Fibroblast of skin of left biceps (primary cell): ENCODE measurements around the gene GORASP2.
A peak's percentile ranks its signal among the peaks of the same experiment; 100 is the strongest.

Source experiments
- DNase-seq, 2 experiments: peaks; one replicate each; pipeline ENCODE4 v3.0.0-alpha.2; 2013; ENCODE audit warnings: low read depth in 2 of 2

GORASP2 gene

DNA sequence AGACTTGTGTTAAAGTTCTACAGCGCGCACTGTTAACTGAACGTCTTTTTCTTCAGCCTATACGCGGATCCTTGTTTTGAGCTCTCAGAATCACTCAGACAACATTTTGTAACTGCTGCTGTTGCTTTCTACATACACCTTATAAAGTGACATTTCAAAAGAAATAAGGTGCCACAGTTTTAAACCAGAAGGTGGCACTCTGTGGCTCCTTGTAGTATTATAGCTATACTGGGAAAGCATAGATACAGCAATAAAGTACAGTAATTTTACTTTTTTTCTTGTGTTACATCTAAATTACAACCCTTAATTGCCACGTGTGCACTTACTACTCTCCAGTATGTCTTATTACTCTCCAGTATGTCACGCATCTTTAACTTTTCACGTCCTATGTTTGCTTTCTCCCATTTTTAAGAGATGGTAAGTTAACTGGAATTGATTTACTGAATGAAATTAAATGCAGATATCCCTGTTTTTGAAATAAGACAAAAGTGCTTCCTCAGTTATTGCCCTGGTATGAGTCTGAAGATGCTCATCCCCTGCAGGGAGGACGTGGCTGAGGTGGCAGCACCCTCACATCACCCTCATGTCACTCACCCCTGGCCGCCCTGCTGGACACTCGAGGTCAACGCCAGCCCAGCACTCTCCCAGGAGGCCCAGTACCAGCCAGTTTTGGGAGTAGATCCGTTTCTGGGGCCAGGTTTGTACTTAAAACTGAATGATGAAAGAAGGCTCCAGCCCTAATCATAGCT is 37.8 kb downstream of the GORASP2 start:
- no peak for DNase-seq

DNA sequence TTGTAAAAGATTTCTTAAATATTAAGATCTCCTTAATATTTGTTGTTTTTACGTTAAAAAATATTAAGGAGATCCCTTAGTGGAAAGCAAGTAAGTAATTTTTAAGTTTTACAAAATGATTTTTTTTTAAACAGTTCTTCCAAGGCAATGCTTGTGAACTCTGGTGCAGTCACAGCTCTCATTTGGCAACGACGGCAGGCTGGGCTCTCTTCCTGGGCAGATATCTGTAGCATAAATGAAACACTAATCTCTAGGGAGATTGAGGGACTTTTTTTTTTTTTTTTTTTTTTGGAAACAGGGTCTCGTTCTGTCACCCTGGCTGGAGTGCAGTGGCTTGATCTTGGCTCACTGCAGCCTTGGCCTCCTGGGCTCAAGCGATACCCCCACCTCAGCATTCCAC is 38.5 kb downstream of the GORASP2 start:
- DNase-seq = no peak

DNA sequence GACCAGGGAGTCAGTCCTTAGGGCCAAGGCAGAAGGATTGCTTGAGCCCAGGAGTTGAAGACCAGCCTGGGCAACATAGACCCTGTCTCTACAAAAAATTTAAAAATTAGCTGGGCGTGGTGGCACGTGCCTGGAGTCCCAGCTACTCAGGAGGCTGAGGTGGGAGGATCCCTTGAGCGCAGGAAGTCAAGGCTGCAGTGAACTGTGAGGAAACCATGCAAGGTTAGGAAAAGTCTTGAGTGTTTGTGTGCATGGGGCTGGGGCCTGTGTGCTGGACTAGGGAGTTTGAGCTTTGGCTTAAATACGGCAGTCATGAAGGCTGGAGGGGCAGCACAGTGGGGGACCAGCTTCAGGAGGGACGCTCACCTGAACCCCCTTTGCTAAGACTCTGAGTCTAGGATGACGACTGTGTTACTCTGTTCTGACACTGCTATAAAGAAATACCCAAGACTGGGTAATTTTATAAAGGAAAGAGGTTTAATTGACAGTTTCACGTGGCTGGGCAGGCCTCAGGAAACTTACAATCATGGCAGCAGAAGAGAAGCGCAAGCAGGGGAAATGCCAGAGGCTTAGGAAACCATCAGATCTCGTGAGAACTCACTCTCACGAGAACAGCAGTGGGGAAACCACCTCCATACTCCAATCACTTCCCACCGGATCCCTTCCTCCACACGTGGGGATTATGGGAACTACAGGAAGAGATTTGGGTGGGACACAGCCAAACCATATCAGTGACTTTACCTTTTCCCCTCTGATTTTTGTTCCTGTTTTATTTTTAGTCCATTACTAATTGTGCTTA is 39.4 kb downstream of the GORASP2 start:
- DNase-seq = no peak

DNA sequence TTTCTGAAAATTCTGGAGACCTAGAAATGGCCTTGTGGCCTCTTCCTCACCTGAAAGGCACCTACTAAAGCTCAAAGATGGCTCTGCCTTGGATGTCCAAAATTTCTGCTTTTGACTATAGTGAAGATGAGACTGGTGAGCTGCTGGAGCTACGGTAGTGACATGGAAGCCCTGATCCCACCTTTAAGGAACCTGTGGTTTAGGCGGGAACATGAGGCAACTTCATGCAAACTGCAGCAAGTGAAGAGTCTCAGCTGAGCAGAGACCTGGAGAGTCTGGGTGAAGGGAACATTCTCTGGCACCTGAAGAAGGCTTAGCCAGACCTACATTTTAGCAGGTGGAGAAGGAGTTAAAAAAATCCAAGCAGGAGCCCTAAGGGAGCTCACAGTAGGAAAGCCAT is 40.0 kb downstream of the GORASP2 start:
- DNase-seq = no peak

DNA sequence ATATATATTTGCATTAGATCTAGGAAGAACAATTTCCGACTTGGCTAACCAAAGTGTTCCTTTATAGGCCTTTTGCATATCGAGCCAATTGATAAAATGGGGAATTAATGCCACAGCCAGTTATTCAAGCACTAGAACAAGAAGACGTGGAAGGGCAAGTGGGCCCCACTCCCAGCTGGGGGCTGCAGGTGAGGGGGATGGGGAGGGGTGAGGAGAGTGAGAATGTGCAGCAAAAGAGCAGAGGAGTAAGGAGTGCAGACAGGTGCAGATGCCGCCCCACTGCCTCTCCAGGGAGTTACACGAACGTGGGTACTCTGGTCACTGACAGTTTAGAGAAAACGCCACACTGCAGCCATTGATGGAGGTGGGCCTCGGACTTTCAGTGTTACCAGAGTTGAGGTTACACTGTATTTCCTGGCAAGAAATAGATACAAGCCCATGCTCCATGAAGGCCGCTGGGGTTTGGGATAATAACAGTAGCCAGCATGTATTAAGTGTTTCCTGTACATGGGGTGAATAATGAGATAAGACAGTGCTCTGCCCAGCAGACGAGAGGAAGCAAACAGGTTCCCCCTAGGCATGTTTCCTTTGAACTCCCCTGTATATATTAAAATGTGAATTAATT is 40.9 kb downstream of the GORASP2 start:
- no peak for DNase-seq

DNA sequence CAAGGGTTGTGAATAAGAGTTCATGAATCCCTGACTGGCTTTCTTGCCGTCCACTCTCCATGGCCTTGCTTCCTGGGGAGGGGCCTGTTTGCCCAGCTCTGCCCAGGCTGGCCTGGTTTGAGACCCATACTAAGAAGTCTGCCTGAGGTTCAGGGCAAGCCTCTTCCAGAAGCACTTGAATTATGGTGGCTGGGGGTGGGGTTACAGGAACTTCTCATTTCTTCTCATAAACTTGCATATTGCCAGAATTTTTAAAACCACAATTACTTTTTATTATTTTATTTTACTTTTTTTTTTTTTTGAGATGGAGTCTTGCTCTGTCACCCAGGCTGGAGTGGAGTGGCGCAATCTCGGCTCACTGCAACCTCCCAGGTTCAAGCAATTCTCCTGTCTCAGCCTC is 42.0 kb downstream of the GORASP2 start:
- DNase-seq = no peak

DNA sequence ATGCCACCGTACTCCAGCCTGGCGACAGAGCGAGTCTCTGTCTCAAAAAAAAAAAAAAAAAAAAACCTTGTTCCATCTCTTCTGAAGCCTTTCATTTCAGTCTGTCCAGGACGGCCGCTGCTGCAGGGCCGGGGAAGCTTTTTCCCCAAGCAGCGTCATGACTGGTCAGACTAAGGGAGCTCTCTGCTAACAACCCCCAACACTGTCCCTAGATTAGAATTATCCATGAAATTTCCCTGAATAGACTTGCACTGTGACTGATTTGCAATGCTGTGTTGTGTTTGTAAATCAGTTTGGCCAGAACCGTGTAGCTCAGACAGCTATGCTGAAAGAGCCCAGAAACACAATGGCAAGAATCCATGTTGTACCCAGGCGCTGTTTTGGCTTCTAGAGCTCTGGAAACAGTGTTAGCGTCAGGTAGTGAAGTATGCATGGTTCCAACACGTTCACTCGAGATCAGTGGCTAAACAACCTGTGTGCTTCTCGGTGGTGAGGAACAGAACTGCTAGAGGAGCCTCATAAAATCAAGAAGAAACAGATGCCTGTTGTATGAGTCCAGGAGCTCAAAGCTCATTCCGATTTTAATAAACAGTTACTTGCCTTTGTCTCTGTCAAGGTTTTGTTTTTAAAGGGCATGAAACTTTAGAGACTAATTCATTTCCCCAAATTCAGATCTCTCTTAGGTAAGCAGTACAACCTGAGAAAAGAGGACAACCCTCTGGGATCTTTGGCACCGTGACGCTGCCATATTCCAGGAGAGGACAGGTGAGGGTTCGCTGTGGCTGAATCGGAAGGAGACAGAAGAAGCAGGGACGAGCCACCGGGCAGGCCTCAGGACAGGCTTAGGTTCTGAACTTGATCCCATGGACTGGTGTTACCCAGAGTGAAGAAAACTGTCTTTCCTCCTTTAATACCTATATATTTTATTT is 43.5 kb downstream of the GORASP2 start:
- no peak for DNase-seq

DNA sequence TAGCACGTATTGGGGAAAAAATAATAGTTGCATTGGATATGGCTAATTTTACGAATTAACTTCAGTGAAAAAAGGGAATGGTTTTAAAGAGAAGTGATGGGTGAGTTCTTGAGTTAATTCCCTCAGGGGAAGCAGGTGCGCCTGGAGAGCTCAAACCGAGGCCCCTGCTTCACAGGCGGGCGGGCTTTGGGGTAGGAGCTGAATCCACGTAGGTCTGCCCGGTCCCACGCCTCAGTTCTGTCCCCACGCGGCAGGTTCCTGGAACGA is 44.1 kb downstream of the GORASP2 start:
- no peak for DNase-seq

DNA sequence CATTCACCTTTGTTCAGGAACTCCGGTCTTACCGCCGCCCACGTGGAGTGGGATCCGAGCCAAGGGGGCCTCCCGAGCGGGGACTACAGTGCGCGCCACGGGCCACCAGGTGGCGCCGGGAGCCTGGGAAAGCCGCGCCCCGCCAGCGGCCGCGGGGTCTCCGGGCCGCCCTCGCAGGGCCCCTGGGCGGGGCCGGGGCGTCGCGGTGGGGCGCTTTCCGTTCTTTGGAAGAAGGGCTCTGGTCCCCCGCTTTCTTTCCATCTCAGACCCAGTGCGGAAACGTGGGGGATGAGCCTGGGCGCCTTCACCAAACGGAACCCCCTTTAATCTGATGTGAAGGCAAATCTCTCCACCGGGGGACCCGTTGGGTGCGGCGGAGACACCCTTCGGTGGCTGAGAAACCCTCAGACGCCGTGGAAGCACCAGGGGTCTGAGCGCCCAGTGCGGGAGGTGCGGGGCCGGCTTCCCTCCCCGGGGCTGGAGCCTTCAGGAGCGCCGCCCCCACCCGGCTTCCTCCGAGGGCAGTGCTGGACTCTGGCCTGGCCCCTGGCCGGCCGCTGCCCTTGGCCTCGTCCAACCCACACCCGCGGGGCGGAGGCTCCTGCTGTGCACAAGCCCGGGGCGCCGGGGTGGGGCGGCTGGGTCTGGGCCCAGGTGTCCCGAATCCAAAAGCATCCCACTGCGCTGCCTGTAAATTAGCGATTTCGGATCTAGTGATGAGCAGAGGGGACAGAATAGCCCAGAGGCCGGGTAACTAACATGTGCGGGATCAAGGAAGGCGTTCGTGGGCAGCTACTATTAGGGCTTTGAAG is 44.6 kb downstream of the GORASP2 start:
- DNase-seq = peak; percentile 44 to 47

DNA sequence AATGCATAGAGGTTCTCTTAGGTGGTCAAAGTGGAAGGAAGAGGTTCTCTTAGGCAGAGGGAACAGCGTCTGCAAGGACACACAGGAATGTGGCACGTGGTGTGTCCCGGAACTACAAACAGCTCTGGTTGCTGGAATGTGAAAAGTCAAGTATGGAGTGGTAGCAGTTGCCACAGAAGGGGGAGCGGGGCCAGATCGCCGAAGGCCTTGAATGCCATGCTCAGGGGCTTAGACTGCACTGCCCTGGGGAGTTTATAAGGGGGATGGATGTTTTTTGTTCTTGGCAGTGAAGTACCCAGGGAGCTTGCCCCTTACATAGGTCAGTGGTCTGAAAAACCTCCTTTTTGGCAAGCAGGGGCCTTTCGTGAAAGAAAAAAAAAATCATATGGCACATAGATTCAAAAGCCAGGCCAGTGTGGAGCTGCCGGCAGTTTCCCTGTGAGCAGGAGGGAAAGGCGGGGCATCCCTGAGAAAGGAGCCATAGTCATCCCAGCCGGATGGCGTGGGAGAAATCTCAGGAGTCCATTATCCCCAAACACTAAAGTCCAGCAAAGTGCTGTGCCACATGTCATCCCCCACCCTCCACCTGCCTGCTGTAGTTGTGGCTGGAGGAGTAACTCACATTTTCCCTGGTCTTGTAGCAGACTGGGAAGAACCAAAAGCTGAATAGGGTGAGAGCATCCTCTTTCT is 45.4 kb downstream of the GORASP2 start:
- no peak for DNase-seq

DNA sequence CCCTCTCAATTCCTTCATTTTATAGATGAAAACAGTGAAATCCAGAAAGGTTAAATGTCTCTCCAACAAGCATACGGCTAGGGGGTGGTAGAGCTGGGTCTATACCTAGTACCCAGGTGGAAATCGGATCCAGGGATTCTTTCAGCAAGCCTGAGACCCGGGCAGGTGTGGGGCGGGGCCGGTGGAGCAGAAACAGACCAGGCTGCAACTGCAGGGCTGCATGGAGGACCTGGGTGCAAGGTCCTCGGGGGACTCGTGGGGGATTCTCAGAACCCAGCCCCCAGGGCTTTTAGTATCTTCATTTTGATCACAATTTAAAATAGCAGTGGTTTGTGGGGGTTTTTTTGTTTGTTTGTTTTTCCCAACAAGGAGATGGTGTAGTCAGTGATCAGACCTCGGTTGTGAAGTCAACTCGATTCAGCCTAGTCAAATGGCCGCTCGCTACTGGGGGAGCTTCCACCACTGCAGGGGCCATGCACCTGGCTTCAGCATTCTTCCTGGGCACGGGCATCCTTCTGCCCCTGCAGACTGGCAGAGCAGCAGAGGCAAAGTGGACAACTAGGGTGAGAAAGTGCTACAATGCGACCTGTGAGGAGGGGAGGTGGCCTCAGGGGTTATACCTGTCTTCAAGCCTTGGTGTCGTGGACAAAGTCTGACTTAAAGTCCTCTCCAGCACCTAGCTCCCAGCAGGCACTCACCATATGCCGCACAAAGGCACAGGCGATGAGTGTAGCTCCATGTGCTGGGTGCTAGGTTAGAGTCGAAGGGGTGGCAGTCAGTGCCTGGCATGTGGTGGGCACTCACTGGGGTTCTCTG is 46.3 kb downstream of the GORASP2 start:
- DNase-seq = no peak

DNA sequence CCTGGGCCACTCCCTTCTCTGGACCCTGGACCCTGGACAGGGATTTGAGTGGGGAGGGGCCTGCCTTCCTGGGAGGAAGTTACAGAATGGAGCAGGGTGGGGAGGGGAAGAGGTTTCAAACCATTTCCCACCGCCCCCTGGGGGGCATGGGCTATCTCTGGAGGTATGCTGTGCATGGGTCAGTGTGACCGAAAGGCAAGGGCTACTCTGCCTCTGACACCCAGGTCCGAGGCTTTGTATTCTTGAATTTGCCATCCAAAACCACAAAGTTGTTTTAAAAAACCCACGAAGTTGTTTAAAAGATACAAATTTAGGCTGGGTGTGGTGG is 46.9 kb downstream of the GORASP2 start:
- no peak for DNase-seq

DNA sequence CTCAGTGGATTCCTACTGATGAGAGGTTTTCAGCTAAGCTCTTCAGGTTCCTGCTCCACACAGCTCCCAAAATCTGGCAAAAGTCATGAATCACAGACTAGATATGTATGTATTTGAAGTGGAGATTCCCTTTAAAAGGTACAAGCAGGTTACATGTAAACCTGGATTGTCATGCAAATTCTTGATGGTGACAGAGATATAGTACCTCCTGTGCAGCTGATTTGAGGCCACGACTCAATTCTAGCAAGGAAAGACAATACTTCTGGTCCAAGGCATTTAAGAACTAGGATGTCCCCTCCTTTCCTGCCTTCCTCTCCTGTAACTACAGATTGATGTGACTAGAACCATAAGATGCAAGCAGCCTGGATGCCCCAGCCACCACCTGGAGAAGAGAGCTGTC is 55.0 kb downstream of the GORASP2 start:
- DNase-seq = no peak

DNA sequence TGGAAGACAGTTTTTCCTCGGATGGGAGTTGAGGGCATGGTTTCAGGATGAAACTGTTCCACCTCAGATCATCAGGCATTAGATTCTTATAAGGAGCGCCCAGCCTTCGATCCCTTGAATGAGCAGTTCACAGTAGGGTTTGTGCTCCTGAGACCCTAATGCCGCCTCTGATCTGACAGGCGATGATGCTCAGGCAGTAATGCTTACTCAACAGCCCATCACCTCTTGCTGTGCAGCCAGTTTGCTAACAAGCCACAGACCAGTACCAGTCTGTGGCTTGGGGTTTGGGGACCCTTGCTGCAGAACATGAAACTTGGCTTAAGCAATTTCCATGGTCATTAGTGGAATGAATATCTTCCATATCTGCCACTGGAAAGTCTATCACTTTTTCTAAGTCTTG is 56.4 kb downstream of the GORASP2 start:
- no peak for DNase-seq

DNA sequence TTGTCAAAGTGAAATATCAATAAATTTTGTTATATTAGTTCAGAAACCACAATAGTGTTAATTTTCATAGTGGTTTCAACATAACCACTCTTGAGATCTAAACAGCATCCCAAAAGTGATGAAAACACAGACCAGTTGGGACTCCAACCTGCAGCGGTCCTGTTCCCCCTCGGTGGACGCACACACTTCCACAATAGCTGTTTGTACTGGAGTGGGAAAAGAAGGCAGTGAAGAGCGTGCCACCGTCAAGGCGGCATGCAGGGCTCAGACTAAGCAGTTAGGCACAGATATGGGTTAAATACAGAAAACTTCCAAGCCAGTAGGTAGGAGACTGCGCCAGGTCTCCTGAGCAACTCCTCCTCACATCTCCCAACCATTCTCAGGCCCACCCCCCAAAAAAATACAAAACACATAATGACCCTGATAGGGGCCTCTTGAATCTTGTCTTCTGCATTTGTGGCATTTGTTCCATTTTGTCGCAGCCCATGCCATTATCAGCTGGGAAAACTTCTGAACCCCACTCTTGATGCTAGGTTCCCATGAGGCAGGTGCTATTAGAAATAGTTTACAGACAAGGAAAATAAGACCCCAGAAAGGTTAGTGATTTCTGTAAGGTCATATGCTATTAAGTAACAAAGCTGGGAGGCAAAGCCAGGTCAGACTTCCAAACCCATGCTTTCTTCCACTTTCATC is 57.7 kb downstream of the GORASP2 start:
- no peak for DNase-seq

DNA sequence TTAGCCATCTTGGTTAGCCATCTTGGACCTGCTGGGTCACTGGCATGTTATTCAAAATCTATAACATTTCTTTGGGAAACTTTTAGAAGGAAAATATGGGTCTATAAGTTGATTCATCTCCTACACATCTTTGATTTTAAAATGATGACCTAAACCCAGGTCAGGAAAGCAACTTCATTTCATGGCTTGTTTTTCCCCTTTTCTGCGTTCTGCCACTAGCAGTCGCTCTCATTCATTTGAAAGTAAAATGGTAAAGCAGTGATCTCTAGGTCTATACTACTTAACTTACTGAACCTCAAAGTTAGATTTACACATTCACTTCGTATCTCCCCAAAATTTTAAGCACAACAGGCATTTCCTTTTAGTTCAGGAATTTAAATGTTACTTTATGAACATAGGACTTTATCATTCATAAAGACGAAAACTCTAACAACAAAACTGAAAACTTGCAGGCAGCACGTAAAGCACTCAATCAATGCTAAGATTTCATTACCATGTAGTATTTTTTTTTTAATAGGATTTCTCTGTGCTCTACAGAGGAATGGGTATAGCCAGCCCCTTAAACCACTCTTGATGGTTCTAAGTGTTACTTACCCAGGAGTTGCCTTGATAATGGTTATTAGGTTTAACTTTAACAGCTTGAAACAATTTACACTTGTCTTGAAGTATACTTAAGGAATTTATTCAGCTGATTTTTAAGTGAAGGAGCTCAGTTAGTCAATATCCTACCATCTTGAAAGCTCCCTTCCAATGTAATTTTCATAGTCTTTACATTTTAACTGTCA is 62.5 kb downstream of the GORASP2 start:
- DNase-seq = no peak

DNA sequence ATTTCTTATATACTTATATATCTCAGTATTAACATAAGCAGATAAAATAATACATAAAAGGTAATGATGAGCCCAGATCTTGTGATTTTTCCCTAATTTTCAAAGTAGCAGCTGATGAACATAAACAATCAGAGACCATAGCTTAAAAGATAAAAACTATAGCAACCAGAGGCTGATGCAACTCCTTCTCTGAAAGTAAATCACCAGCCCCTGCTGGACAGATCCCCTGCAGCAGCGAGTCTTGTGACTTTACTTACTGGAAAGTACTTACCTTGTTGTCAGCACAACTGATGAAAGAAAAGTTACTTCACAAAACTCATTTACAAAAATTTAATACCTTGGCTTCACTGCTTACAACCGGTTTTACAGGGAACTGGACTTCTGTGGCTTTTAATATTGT is 67.3 kb downstream of the GORASP2 start:
- no peak for DNase-seq

DNA sequence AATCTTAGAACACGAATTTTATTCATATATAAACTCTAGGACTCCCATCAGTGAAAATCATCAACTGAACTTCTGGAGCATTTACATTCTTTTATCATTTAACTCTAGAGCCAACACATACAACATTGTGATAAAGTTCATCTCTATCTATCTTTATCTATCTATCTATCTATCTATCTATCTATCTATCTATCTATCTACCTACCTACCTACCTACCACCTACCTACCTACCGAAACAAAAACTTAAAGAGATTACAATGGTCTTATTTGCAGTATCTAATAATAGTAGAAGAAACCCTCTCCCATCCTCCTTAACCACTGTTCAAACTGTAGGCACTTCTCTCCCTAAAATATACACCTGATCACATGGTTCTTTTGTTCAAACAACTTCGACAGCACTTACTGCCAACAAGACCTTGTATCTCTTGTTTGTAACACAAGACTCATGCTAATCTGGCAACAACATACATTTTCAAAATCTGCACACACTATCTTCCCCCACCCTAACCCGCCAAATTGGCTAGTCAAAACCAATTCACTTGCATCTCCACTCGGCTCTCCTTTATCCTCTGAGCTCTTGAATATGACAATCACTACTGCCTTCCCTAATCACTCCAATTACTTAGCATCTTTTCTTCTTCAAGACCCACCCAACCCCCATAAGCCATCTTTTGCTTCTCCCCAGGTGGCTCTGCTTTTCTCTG is 69.0 kb downstream of the GORASP2 start:
- DNase-seq = no peak
